ENCODE results near the gene AMOTL1.
"Not testable (repeated sequence)": the region's sequence is repeated elsewhere in the genome, so short reads cannot be mapped to it uniquely, and the experiment has no call there.

AMOTL1 gene

GRCh38 chr11:94888204-94888603 is 120.0 kb downstream of the AMOTL1 start:
- DNase-seq: no peak

GRCh38 chr11:94895451-94895850 is 127.3 kb downstream of the AMOTL1 start:
- DNase-seq: no peak

GRCh38 chr11:94895971-94896370 is 127.8 kb downstream of the AMOTL1 start:
- no peak for DNase-seq

GRCh38 chr11:94897330-94897768 is 129.2 kb downstream of the AMOTL1 start:
- no peak for DNase-seq

GRCh38 chr11:94907226-94907625 is 139.1 kb downstream of the AMOTL1 start:
- no peak for DNase-seq

GRCh38 chr11:94909371-94909820 is 141.2 kb downstream of the AMOTL1 start:
- no peak for DNase-seq

- no peak for DNase-seq
Measured at GRCh38 chr11:94910270-94910669, 142.1 kb downstream of the AMOTL1 start.

- no peak for DNase-seq
Measured at GRCh38 chr11:94910779-94911178, 142.6 kb downstream of the AMOTL1 start.

- no peak for DNase-seq
Measured at GRCh38 chr11:94912806-94913205, 144.7 kb downstream of the AMOTL1 start.

GRCh38 chr11:94913718-94914394 is 145.7 kb downstream of the AMOTL1 start:
- not testable (repeated sequence) for DNase-seq

GRCh38 chr11:94920311-94920710 is 152.2 kb downstream of the AMOTL1 start:
- no peak for DNase-seq

- DNase-seq: no peak
Measured at GRCh38 chr11:94922321-94923003, 154.3 kb downstream of the AMOTL1 start.

GRCh38 chr11:94923004-94923334 is 154.8 kb downstream of the AMOTL1 start:
- DNase-seq: no peak

- no peak for DNase-seq
Measured at GRCh38 chr11:94924171-94924572, 156.0 kb downstream of the AMOTL1 start.

- DNase-seq: no peak
Measured at GRCh38 chr11:94924612-94925011, 156.5 kb downstream of the AMOTL1 start.

GRCh38 chr11:94925422-94926270 is 157.5 kb downstream of the AMOTL1 start:
- no peak for DNase-seq

- no peak for DNase-seq
Measured at GRCh38 chr11:94926271-94926625, 158.1 kb downstream of the AMOTL1 start.
